Effector memory CD4-positive, alpha-beta T cell (primary cell): ENCODE results near the gene TRAPPC10.
A peak's percentile ranks its signal among the peaks of the same experiment; 100 is the strongest.

Experiments
- DNase-seq, 3 donors: peaks; one replicate each; pipeline ENCODE4 v3.0.0-alpha.2; 2020
- H3K27ac ChIP-seq: 2 replicates; pipeline ENCODE4 v1.7.0; 2013; ENCODE audit warnings: mild to moderate bottlenecking, low read length, moderate library complexity; ENCODE audit not compliant: insufficient read depth, poor library complexity, severe bottlenecking
- H3K27me3 ChIP-seq: replicated peaks from 2 replicates; pipeline ENCODE4 v1.7.0; 2013; ENCODE audit warnings: mild to moderate bottlenecking, low read length; ENCODE audit not compliant: insufficient read depth, control insufficient read depth, poor library complexity, severe bottlenecking
- H3K36me3 ChIP-seq: 2 replicates; pipeline ENCODE4 v1.7.0; 2013; ENCODE audit warnings: mild to moderate bottlenecking, low read length, moderate library complexity; ENCODE audit not compliant: control insufficient read depth, insufficient read depth
- H3K4me1 ChIP-seq: 2 replicates; pipeline ENCODE4 v1.7.0; 2013; ENCODE audit warnings: low read length, mild to moderate bottlenecking; ENCODE audit not compliant: control insufficient read depth, insufficient read depth, poor library complexity, severe bottlenecking
- H3K4me3 ChIP-seq: 2 replicates; pipeline ENCODE4 v1.7.0; 2013; ENCODE audit warnings: low read length, low read depth, mild to moderate bottlenecking; ENCODE audit not compliant: insufficient read depth, poor library complexity, severe bottlenecking
- H3K9me3 ChIP-seq: 2 replicates; pipeline ENCODE4 v1.7.0; 2013; ENCODE audit warnings: mild to moderate bottlenecking, low read length, moderate library complexity; ENCODE audit not compliant: control insufficient read depth

The TRAPPC10 gene

DNA sequence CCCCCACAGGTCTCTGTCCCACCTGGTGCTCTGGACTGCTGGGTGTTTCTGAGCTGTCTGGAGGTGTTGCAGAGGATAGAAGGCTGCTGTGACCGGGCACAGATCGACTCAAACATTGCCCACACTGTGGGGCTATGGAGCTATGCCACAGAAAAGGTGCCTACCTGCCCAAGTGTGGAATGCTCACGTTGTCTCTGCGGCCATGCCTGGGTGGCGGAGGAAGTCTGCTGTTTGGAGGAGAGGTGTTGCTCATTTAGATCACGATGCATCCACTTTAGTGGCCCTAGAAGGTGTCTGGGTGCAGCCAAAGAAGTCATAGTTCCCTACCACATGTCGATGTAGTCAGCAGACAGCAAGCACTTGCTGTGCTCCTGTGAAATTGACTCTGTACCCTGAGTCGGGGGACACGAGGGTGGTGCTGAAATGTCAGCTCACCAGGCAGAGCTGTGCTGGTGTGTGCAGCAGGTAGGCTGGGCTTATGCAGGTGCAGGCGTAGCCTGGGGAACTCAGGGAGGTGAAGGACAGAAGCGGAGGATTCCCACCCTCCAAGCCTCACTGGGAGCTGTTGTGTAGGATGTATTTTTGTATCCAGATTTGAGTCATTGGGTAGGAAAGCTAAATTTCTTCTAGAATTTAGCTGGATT, 62.3 kb downstream of the TRAPPC10 start:
- peaks cover 7% of the 10 kb centered on the region for H3K4me1 ChIP-seq
- DNase-seq, result no peak
- H3K27me3 ChIP-seq, result no peaks in the 10 kb centered on the region
- no peak overlapping the region for H3K27ac ChIP-seq
- no peaks in the 10 kb centered on the region for H3K9me3 ChIP-seq
- H3K4me3 ChIP-seq, result no peak overlapping the region
- H3K36me3 ChIP-seq, result peaks cover 57% of the 10 kb centered on the region

DNA sequence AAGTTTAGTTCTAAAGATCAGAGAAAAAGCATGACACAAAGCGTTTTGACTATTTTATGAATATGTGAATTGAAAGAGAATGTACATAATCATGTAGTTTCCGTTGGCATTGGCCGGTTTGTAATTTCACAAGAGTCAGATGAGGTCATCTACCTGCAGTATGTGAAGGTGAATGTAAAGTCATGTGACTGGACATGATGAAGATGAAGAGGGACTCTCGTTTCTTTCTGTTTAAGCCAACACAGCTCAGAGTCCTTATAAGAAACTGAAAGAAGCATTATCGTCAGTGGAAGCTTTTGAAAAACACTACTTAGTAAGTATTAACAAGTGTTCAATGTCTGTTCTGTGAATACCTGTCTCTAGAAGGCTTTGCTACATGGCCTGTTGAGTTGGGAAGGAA, 64.2 kb downstream of the TRAPPC10 start:
- no peak for DNase-seq
- no peak overlapping the region for H3K4me3 ChIP-seq
- H3K27ac ChIP-seq, result no peak overlapping the region
- H3K9me3 ChIP-seq, result no peaks in the 10 kb centered on the region
- H3K4me1 ChIP-seq, result peaks cover 7% of the 10 kb centered on the region
- H3K27me3 ChIP-seq, result no peaks in the 10 kb centered on the region
- H3K36me3 ChIP-seq, result peaks cover 49% of the 10 kb centered on the region

DNA sequence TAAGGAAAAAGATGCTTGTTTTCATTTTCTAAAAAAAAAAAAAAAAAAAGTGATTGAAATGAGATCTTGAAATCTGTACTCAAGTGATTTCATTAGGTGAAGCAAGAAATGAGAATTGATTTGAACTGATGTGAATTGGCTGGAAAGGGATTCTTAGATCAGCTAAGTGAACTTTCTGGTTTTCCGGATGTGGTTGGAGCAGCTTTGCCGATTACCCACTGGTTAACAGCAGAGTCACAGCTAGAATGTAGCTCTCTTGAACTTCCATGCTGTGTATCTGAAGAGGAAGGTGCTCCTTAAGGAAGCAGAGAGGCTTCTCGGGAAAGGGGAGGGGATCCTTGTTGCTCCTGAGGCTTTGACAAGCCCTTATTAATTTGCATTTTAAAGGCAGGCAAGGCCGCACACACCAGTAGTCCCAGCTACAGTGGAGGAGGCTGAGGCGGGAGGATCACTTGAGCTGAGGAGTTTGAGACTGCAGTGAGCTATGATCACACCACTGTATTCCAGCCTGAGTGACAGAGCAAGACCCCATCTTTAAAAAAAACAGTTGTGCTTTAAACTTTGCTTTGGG, 66.4 kb downstream of the TRAPPC10 start:
- H3K4me1 ChIP-seq, result peaks cover 22% of the 10 kb centered on the region
- H3K27ac ChIP-seq, result no peak overlapping the region
- H3K4me3 ChIP-seq, result no peak overlapping the region
- H3K27me3 ChIP-seq, result no peaks in the 10 kb centered on the region
- no peaks in the 10 kb centered on the region for H3K9me3 ChIP-seq
- H3K36me3 ChIP-seq, result peaks cover 54% of the 10 kb centered on the region
- DNase-seq, result no peak

DNA sequence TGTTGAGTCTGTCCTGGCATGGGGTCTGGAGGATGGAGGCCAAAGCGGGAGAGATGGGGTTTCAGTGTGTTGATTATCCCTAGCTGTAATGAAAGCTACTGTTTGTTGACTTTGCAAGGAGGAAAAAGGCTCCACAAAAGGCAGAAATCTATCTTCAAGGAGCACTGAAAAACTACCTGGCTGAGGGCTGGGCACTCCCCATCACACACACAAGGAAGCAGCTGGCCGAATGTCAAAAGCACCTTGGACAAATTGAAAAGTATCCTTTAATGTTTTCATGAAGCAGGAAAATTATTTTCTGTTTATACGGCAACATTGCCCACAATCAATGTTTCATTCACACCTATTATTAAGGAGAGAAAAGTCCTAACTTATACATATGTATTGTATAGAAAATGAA, 67.3 kb downstream of the TRAPPC10 start:
- no peaks in the 10 kb centered on the region for H3K27me3 ChIP-seq
- peak overlapping the region; percentile 26 for H3K27ac ChIP-seq
- DNase-seq, result no peak
- no peaks in the 10 kb centered on the region for H3K9me3 ChIP-seq
- peaks cover 46% of the 10 kb centered on the region for H3K36me3 ChIP-seq
- no peak overlapping the region for H3K4me3 ChIP-seq
- peaks cover 31% of the 10 kb centered on the region for H3K4me1 ChIP-seq

DNA sequence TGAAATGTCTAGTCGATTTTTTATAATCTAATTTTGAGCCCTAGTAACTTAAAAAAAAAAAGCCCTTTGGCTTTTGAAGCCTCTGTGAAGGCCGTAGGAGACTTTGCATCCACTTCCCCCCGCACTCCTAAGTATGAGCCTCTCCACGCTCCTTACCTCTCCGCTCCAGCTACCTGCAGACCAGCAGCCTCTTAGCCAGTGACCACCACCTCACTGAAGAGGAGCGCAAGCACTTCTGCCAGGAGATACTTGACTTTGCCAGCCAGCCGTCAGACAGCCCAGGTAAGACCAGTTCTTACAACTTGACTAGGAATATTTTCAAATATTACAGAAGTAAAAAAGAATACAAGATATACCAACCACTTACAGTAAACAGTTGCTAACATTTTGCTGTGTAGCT, 67.7 kb downstream of the TRAPPC10 start:
- H3K36me3 ChIP-seq, result peaks cover 42% of the 10 kb centered on the region
- no peak for DNase-seq
- no peaks in the 10 kb centered on the region for H3K9me3 ChIP-seq
- peaks cover 35% of the 10 kb centered on the region for H3K4me1 ChIP-seq
- H3K27ac ChIP-seq, result no peak overlapping the region
- H3K4me3 ChIP-seq, result no peak overlapping the region
- no peaks in the 10 kb centered on the region for H3K27me3 ChIP-seq

DNA sequence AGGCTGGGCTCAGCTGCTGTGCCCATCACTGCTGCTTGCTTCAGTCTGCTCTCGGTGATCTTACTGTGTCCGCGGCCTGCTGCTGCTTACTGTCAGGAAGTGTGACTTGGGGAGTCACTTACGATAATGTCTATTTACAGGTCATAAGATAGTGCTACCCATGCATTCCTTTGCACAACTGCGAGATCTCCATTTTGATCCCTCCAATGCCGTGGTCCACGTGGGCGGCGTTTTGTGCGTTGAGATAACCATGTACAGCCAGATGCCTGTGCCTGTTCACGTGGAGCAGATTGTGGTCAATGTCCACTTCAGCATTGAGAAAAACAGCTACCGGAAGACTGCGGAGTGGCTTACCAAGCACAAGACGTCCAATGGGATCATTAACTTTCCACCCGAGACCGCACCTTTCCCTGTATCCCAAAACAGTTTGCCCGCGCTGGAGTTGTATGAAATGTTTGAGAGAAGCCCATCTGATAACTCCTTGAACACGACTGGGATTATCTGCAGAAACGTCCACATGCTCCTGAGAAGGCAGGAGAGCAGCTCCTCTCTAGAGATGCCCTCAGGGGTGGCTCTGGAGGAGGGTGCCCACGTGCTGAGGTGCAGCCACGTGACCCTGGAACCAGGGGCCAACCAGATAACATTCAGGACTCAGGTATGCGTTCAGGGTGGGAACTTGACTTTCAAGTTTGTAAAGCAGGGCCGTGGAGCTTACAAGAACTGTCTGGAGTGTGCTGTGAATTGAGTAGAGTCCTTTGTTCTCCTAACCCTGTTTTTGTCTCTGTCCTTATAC, 70.7 kb downstream of the TRAPPC10 start:
- no peaks in the 10 kb centered on the region for H3K27me3 ChIP-seq

DNA sequence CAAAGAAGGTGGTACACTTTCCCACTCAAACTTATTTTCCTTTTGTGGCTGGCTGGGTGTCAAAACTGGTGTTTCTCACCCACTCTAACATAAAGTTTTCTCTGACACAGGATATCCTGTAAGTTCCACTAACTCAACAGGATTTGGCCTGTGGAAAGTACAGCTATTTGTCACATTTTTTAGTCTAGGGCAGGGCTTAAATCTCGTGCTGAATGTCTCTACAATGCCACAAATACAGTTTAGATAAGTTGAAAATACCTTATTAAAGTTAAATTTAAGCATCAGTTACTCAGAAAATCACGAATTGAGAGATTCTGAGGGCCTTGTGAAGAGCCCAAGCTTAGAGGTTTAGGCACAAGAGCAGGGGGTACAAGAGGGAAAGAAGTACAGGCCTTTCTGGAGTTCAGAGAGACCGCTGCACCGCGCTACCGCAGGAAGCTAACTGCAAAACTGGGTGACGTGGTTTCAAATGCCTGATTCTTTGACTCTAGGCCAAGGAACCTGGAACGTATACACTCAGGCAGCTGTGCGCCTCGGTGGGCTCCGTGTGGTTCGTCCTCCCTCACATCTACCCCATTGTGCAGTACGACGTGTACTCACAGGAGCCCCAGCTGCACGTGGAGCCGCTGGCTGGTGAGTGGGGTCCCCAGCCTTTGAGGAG, 71.7 kb downstream of the TRAPPC10 start:
- Histone ChIP-seq H3K9me3 (no peaks in the 10 kb centered on the region), H3K4me3 (peak overlapping the region; percentile 18), H3K36me3 (peaks cover 43% of the 10 kb centered on the region), H3K27ac (peak overlapping the region; percentile 75), H3K4me1 (peaks cover 73% of the 10 kb centered on the region), H3K27me3 (no peaks in the 10 kb centered on the region)
- DNase-seq, result peak; percentile 42 to 65 (median 47)

More for the DNA sequence above, 70.7 kb downstream of the TRAPPC10 start:
- no peak for DNase-seq
- Histone ChIP-seq H3K4me3 (no peak overlapping the region), H3K27ac (peak overlapping the region; percentile 75), H3K4me1 (peaks cover 65% of the 10 kb centered on the region), H3K9me3 (no peaks in the 10 kb centered on the region), H3K36me3 (peaks cover 43% of the 10 kb centered on the region)

DNA sequence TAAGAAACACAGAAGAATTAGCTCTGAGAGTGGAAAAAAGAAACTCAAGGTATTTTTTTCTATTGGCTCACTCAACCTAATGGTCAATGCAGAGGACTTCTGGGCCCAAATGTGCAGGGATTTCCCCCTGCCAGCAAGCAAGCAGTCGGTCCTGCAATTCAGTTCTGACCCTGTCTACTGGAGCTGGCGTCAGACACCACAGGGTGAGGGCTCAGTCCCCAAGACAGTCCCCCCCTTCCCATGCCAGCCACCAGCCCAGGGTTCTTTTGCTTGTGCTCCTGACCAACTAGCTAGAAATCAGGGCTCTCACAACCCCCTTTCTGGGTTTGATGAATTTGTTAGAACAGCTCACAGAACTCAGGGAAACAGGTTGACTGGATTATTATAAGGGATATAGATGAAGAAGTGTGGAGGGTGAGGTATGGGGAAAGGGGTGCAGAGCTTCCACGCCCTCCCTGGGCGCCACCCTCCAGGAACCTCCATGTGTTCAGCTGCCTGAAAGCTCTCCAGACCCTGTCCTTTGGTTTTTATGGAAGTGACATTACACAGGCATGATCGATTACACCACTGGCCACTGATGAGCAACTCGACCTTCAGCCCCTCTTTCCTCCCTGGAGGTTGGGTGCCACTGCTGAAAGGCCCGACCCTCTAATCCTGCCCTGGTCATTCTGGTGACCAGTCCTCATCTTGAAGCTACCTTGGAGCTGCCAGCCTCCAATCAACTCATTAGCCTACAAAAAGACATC, 72.6 kb downstream of the TRAPPC10 start:
- Histone ChIP-seq H3K4me3 (peak overlapping the region; percentile 18), H3K9me3 (no peaks in the 10 kb centered on the region), H3K27ac (peak overlapping the region; percentile 75), H3K36me3 (peaks cover 34% of the 10 kb centered on the region), H3K4me1 (peaks cover 77% of the 10 kb centered on the region), H3K27me3 (no peaks in the 10 kb centered on the region)
- DNase-seq, result no peak

DNA sequence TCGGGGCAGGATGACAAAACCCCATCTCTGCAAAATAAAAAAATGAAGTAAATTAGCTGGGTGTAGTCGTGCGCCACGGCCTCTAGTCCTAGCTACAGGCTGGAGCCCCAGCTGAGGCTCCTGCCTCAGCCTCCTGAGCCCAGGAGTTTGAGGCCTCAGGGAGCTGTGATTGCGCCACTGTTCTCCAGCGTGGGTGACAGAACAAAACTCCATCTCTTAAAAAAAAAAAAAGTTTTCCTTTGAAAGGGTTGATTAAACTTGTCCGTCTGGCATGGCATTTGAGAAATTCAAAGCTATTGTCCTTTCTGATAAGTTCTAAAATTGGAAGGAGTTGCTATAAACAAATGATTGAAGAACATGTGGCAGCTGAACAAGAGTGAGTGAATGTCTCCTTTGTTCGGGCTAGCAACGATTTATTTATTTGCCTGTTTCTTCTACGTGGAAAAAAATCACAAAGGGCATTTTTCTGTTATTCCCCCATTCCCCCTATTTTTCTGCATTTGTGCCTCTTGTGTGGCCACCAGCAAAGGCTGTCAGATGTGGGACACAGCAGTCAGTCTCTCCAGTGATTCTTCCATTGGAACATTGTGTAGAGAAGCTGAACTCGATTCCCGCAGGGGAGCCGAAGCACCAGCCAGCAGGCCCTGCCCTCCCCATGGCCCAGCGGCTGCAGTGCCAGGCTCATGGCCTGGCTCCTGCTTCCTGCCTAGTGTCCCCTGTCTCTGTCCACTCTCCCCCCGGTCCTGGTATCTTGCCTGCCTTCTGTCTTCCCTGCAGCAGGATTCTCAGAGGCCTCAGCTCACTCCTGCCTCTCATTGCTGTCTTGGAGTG, 73.6 kb downstream of the TRAPPC10 start:
- H3K27me3 ChIP-seq, result no peaks in the 10 kb centered on the region
- H3K9me3 ChIP-seq, result no peaks in the 10 kb centered on the region
- H3K4me3 ChIP-seq, result no peak overlapping the region
- no peak for DNase-seq
- H3K4me1 ChIP-seq, result peaks cover 86% of the 10 kb centered on the region
- peak overlapping the region; percentile 75 for H3K27ac ChIP-seq
- H3K36me3 ChIP-seq, result peaks cover 32% of the 10 kb centered on the region
